Choroid plexus epithelial cell (primary cell): ENCODE results near the gene NOL9.

Experiments used
- DNase-seq: peaks from one replicate; pipeline ENCODE4 v3.0.0-alpha.2; 2010; ENCODE audit warnings: low read depth
- H3K4me3 ChIP-seq: 2 replicates; pipeline ENCODE4 v1.5.1; 2011; ENCODE audit warnings: low read depth, mild to moderate bottlenecking, control low read depth, low read length, moderate library complexity
- CTCF ChIP-seq: conservative IDR thresholded peaks from 2 replicates; pipeline ENCODE4 v1.5.1; 2011; ENCODE audit warnings: low read depth, mild to moderate bottlenecking, control low read depth, inconsistent platforms, low read length, moderate library complexity

NOL9 gene

GRCh38 chr1:6528492-6528891 is 25.8 kb downstream of the NOL9 start:
- DNase-seq = no peak
- H3K4me3 ChIP-seq = no peak overlapping the region
- no peak for TF ChIP-seq CTCF

- no peak for TF ChIP-seq CTCF
- DNase-seq = no peak
- H3K4me3 ChIP-seq = no peak overlapping the region
Measured at GRCh38 chr1:6526316-6526715, 28.0 kb downstream of the NOL9 start.

GRCh38 chr1:6523566-6523965 is 30.7 kb downstream of the NOL9 start:
- H3K4me3 ChIP-seq = no peak overlapping the region
- TF ChIP-seq CTCF = peak; percentile 76
- peak; percentile 61 for DNase-seq

GRCh38 chr1:6521536-6521935 is 32.8 kb downstream of the NOL9 start:
- no peak for DNase-seq
- H3K4me3 ChIP-seq = no peak overlapping the region
- TF ChIP-seq CTCF = no peak

DNA sequence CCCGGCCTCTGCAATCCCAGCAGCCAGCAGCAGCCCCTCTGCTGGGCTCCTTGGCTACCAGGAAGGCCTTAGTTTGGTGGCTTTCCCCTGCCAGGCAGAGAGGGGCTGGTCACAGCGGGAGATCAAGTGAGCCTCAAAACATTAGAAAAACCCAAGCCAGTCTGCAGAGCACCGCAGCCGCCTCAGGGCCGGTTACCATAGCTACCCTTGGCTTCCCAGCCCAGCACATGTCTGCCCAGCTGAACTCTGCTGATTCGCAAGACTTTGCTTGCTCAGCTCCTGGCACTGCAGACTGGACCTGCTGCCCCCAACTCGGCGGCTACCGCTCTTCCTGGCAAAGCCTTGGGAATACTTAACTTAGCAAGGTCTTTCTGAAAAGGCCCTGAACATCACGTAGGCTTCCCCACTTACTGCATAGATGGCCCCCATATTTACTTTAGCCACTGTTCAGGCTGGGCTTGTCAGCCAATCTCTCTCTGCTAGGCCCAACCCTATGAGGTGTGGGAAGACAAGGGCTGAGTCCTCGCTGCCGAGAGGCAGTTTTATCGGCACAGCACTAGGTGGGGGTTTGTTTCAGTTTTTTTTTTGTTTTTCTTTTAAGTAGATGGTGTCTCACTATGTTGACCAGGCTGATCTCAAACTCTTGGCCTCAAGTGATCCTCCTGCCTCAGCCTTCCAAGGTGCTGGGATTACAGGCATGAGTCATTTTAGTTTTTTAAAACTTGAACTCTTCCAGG is 34.2 kb downstream of the NOL9 start:
- TF ChIP-seq CTCF = no peak
- H3K4me3 ChIP-seq = no peak overlapping the region
- DNase-seq = peak; percentile 88

- DNase-seq = no peak
- no peak overlapping the region for H3K4me3 ChIP-seq
- no peak for TF ChIP-seq CTCF
Measured at GRCh38 chr1:6519491-6519934, 34.8 kb downstream of the NOL9 start.

DNA sequence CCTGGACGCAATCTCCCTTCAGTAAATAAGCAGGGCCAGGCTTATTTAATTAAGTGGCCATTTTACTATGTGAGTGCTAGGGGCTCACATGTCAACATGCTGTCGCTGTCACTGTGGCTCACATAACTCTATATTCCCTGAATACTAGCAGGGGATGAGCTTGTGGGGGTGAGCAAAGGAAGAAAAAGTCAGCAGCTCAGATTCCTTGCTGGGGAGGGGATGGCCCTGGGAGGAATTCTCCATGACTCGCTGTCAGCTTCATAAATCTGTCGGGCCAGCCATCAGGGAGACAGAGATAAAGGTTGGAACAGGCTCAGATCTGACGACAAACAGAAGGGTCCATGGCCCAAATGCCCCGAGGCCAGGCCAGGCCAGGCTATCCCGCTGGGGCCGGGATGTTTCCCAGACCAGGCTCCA is 36.9 kb downstream of the NOL9 start:
- DNase-seq = no peak
- TF ChIP-seq CTCF = no peak
- H3K4me3 ChIP-seq = no peak overlapping the region
